HG03432 (cell line): Measurements from ENCODE around the gene KHDC3L.
"Not testable (repeated sequence)": the region's sequence is repeated elsewhere in the genome, so short reads cannot be mapped to it uniquely, and the experiment has no call there.

ENCODE experiments used
- ATAC-seq: cut with Tn5 transposase; IDR thresholded peaks from one replicate; pipeline ENCODE4 v1.9.1; 2021; ENCODE audit warnings: mild to moderate bottlenecking, moderate library complexity; ENCODE audit not compliant: unreplicated experiment

The KHDC3L gene

DNA sequence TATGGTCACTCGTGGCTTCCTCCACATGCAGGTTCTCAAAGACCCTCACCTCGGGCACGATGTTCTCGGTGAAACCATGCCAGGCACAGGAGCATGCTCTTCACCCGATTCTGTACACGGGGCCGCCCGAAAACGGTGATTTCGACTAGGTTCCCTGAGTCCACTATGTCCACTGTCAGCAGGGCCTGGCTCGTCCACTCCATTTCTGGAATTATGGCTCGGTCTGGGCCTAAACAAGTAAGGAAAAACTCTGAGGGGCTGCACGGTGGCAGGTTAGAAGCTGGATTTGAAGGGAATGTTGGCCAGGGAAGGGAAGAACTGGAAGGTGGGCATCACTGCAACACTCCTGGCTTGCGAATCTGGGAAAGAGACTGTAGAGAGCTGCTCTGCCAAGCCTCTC is 6.7 kb downstream of the KHDC3L start:
- no peak for ATAC-seq

GRCh38 chr6:73369563-73369962 is 7.1 kb downstream of the KHDC3L start, which contains the start of gene OOEP:
TSS of gene OOEP (minus strand) at chr6:73369897. CDS start at chr6:73369792, 105 bp downstream.
- ATAC-seq: no peak

- no peak for ATAC-seq
Measured at GRCh38 chr6:73371984-73372383, 9.5 kb downstream of the KHDC3L start.

DNA sequence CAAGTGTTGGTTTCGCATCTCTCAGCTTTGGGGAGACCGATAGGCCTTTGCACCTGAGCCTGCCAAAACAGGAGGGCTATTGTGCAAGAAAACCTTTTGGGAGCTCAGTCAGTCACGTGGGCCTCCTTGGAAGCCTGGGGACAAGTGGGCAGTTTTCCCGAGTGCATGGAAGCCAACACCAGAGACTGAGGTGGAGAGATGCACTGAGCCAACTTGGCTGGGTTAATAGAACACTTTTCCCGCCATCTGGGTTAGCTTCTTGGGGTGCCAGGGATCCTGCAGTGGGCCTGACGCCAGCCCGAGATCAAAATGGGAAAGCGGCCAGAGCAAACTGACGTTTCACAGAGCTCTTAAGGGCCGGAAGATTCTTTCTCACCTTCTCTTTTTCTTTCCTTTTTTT is 10.1 kb downstream of the KHDC3L start:
- no peak for ATAC-seq

DNA sequence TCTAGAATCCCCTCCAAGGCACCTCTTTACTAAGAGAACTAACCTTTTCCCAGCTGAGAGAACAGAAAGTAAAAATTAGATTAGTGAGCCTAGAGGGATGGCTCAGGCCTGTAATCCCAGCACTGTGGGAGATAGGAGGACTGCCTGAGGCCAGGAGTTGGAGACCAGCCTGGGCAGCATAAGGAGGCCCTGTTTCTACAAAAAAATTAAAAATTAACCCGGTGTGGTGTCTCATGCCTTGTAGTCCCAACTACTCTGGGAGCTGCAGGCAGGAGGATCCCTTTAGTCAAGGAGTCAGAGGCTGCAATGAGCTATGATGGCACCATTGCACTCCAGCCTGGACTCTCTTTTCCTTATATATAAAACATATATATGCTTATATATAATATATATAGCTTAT is 12.8 kb downstream of the KHDC3L start:
- ATAC-seq: no peak

- no peak for ATAC-seq
Measured at GRCh38 chr6:73377225-73377624, 14.8 kb downstream of the KHDC3L start.

DNA sequence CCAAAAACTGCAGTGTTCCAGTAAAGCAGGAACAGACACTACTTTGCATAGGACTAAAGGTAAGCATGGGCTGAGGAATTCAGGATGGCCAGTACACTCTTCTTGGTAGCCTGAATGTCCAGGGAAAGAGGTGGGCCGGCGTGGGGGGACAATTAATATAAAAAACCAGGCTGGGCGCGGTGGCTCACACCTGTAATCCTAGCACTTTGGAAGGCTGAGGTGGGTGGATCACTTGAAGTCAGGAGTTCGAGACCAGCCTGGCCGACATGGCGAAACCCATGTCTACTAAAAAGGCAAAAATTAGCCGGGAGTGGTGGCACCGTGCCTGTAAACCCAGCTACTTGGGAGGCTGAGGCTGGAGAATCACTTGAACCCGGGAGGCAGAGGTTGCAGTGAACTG is 19.1 kb downstream of the KHDC3L start:
- not testable (repeated sequence) for ATAC-seq

GRCh38 chr6:73382462-73383113 is 20.1 kb downstream of the KHDC3L start:
- ATAC-seq: no peak

GRCh38 chr6:73388433-73388799 is 26.0 kb downstream of the KHDC3L start:
- ATAC-seq: peak; percentile 25

- peak; percentile 84 for ATAC-seq
Measured at GRCh38 chr6:73388800-73389512, 26.5 kb downstream of the KHDC3L start.

DNA sequence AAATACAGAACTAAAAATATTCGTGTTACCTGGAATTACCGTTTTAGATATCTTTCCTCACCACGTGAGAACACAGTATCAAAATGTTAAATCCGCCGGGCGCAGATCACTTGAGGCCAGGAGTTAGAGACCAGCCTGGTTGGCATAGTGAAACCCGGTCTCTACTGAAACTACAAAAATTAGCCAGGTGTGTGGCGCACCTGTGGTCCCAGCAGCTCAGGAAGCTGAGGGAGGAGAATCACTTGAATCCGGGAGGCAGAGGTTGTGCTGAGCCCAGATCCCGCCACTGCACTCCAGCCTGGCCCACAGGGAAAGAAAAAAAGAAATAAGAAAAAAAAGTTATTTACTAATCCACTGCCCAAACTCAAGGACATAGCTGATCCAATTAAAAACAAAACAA is 27.4 kb downstream of the KHDC3L start:
- no peak for ATAC-seq

DNA sequence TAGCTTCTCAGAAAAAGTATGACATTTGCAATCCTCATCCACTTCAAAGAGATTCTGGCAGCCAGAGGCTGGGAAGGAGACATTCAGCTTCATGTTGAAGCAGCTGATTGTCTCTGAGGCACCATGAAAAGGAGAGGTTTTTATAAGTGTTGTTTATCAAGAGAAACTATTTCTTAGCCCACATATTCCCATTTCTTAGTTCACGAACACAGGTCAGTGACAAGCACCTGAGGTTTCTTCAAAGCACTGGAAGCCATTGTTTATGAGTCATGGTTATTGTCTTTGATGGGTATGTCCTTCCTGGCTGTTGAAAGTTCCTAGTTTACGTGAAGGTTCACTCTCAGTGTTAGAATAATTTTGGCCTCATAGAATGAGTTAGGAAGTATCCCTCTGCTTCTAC is 29.2 kb downstream of the KHDC3L start:
- ATAC-seq: no peak

DNA sequence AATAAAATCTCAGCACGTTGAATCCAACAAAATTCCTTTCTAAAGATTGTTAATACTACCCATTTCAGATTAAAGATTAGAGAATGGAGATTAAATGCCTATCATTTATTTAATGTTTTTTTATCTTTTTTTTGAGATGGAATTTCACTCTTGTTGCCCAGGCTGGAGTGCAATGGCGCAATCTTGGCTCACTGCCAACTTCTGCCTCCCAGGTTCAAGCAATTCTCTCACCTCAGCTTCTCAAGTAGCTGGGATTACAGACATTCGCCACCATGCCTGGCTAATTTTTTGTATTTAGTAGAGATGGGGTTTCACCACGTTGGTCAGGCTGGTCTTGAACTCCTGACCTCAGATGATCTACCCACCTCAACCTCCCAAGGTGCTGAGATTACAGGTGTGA is 29.7 kb downstream of the KHDC3L start:
- not testable (repeated sequence) for ATAC-seq

- no peak for ATAC-seq
Measured at GRCh38 chr6:73393278-73393677, 30.8 kb downstream of the KHDC3L start.

DNA sequence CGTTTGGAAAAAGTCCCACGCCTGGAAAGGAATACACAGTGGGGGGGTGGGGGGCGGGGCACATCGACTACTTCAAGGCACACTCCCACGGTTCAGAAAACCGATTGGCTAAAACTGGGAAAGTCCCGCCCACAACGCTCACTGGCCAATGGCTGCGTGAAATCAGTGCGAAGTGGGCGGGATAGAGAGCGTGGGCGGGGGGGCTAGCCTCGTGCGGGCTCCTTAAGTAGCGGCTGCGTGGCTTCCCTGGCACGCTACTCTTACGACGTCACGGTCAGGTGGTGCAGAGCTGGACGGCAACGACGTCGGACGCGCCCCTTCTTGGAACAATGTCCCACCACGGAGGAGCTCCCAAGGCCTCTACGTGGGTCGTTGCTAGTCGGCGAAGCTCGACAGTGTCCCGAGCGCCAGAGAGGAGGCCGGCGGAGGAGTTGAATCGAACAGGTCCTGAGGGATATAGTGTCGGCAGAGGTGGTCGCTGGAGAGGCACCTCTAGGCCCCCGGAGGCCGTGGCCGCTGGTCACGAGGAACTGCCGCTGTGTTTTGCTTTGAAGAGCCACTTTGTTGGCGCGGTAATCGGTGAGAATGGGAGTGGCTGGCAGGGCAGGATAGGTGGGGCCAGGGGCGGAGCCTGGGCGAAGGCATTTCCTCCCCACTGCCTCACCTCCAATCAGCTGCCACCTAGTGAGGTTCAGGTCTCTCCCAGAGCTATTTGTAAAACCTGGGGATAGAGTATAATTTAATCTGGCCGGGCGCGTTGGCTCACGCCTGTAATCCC is 32.3 kb downstream of the KHDC3L start, which contains the start of gene DDX43:
DDX43 (plus strand) TSS at position 252 of the 778 bp plus-strand sequence; CDS start at position 330, 78 bp downstream.
- no peak for ATAC-seq

DNA sequence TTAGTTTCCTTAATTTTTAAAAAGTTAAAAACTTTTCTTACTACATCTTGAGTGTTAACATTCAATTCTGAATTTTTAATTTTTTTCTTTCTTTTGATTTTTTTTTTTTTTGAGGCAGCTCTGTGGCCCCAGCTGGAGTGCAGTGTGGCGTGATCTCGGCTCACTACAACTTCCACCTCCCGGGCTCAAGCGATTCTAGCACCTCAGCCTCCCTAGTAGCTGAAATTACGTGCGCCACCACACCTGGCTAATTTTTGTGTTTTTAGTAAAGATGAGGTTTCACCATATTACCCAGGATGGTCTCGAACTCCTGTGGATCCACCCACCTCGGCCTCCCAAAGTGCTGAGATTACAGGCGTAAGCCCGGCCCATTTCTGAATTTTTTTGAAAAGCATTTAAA is 33.4 kb downstream of the KHDC3L start:
- no peak for ATAC-seq

DNA sequence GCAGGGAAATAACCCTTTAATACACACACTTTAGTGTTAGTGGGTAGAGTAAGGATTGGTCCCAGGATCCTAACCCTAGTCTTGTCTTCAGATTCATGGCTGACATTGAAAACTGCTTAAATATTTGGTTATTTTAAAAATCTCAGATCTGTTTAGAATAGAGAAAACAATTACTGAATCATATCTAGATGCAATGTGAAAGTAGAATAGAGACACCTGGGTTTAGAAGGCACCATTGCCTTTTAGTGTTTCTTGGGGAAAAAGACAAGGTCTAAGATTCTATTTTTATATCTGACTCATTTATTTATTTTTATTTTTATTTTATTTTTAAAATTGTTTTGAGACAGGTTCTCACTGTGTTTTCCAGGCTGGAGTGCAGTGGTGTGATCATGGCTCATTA is 38.2 kb downstream of the KHDC3L start:
- ATAC-seq: peak; percentile 53

- no peak for ATAC-seq
Measured at GRCh38 chr6:73409395-73409794, 46.9 kb downstream of the KHDC3L start.

- no peak for ATAC-seq
Measured at GRCh38 chr6:73413102-73413501, 50.6 kb downstream of the KHDC3L start.
